H9 (cell line): ENCODE data around the gene FAM110C. TPM values are rescaled to one million over a fixed set of nuclear protein-coding genes. Genes with fewer than 3 reads are reported as not detected.

Experiments
- DNase-seq: peaks from one replicate; pipeline ENCODE4 v3.0.0-alpha.2; 2017
- H2AFZ ChIP-seq: one replicate; pipeline ENCODE4 v1.6.1; 2013; ENCODE audit warnings: mild to moderate bottlenecking, low read length, control low read depth, moderate library complexity
- H2AK5ac ChIP-seq: 2 replicates; pipeline ENCODE4 v1.6.1; 2013; ENCODE audit warnings: low read length, control low read depth, mixed read lengths; ENCODE audit not compliant: insufficient read length
- H2BK120ac ChIP-seq: one replicate; pipeline ENCODE4 v1.6.1; 2013; ENCODE audit warnings: low read depth, mild to moderate bottlenecking, low read length, control low read depth, inconsistent platforms; ENCODE audit not compliant: poor library complexity, severe bottlenecking
- H2BK12ac ChIP-seq: 2 replicates; pipeline ENCODE4 v1.6.1; 2013; ENCODE audit warnings: low read length, control low read depth, mixed read lengths, low read depth; ENCODE audit not compliant: insufficient read length
- H2BK15ac ChIP-seq: 2 replicates; pipeline ENCODE4 v1.6.1; 2013; ENCODE audit warnings: low read depth, low read length, control low read depth
- H2BK20ac ChIP-seq: one replicate; pipeline ENCODE4 v1.6.1; 2013; ENCODE audit warnings: low read depth, mild to moderate bottlenecking, low read length, control low read depth, inconsistent platforms; ENCODE audit not compliant: poor library complexity, severe bottlenecking
- H2BK5ac ChIP-seq: 2 replicates; pipeline ENCODE4 v1.6.1; 2013; ENCODE audit warnings: low read length, control low read depth, mixed read lengths; ENCODE audit not compliant: insufficient read length
- H3K14ac ChIP-seq: 2 replicates; pipeline ENCODE4 v1.6.1; 2013; ENCODE audit warnings: low read length, control low read depth; ENCODE audit not compliant: insufficient read depth
- H3K18ac ChIP-seq: 2 replicates; pipeline ENCODE4 v1.6.1; 2013; ENCODE audit warnings: low read depth, mild to moderate bottlenecking, mixed read lengths, low read length, control low read depth; ENCODE audit not compliant: insufficient read length
- H3K23ac ChIP-seq: 2 replicates; pipeline ENCODE4 v1.6.1; 2013; ENCODE audit warnings: low read length, control low read depth, mixed read lengths, low read depth; ENCODE audit not compliant: insufficient read length
- H3K23me2 ChIP-seq: 2 replicates; pipeline ENCODE4 v1.6.1; 2013; ENCODE audit warnings: low read depth, mild to moderate bottlenecking, mixed read lengths, low read length, control low read depth; ENCODE audit not compliant: insufficient read length, poor library complexity, severe bottlenecking
- H3K27ac ChIP-seq: 2 replicates; pipeline ENCODE4 v1.5.1; 2013; ENCODE audit warnings: low read length, control low read depth, mixed read lengths, low read depth; ENCODE audit not compliant: insufficient read length
- H3K27me3 ChIP-seq: 2 replicates; pipeline ENCODE4 v1.6.1; 2013; ENCODE audit warnings: low read length, control low read depth, inconsistent platforms; ENCODE audit not compliant: insufficient read depth
- H3K4ac ChIP-seq: 2 replicates; pipeline ENCODE4 v1.6.1; 2013; ENCODE audit warnings: low read depth, mild to moderate bottlenecking, control low read depth, inconsistent platforms, low read length, moderate library complexity
- H3K4me1 ChIP-seq: 2 replicates; pipeline ENCODE4 v1.6.1; 2013; ENCODE audit warnings: low read length, control low read depth, inconsistent platforms; ENCODE audit not compliant: insufficient read depth
- H3K4me2 ChIP-seq: 2 replicates; pipeline ENCODE4 v1.6.1; 2013; ENCODE audit warnings: low read length, control low read depth, mixed read lengths; ENCODE audit not compliant: insufficient read length, insufficient read depth
- H3K56ac ChIP-seq: 2 replicates; pipeline ENCODE4 v1.6.1; 2013; ENCODE audit warnings: low read depth, mild to moderate bottlenecking, mixed read lengths, low read length, control low read depth; ENCODE audit not compliant: insufficient read length
- H3K79me1 ChIP-seq: 2 replicates; pipeline ENCODE4 v1.6.1; 2013; ENCODE audit warnings: low read depth, mild to moderate bottlenecking, moderate library complexity, low read length, control low read depth, inconsistent platforms; ENCODE audit not compliant: insufficient read depth, poor library complexity, severe bottlenecking
- H3K79me2 ChIP-seq: 2 replicates; pipeline ENCODE4 v1.6.1; 2013; ENCODE audit warnings: low read length, control low read depth, inconsistent platforms; ENCODE audit not compliant: insufficient read depth
- H3K9ac ChIP-seq: 2 replicates; pipeline ENCODE4 v1.6.1; 2013; ENCODE audit warnings: low read length, control low read depth, mixed read lengths; ENCODE audit not compliant: insufficient read length; ENCODE audit errors: extremely low read depth
- H3K9me3 ChIP-seq: one replicate; pipeline ENCODE4 v1.6.1; 2013; ENCODE audit warnings: low read depth, low read length, inconsistent platforms; ENCODE audit not compliant: control insufficient read depth
- H3T11ph ChIP-seq: one replicate; pipeline ENCODE4 v1.6.1; 2013; ENCODE audit warnings: mild to moderate bottlenecking, low read length, control low read depth, inconsistent platforms
- H4K20me1 ChIP-seq: one replicate; pipeline ENCODE4 v1.6.1; 2013; ENCODE audit not compliant: control insufficient read depth, insufficient read length, insufficient read depth
- H4K5ac ChIP-seq: 2 replicates; pipeline ENCODE4 v1.6.1; 2013; ENCODE audit warnings: low read depth, mild to moderate bottlenecking, mixed read lengths, low read length, control low read depth; ENCODE audit not compliant: insufficient read length
- H4K8ac ChIP-seq: replicated peaks from 2 replicates; pipeline ENCODE4 v1.6.1; 2013; ENCODE audit warnings: low read length, control low read depth, mixed read lengths, low read depth; ENCODE audit not compliant: insufficient read length
- H4K91ac ChIP-seq: 2 replicates; pipeline ENCODE4 v1.6.1; 2013; ENCODE audit warnings: low read depth, mild to moderate bottlenecking, moderate library complexity, mixed read lengths, low read length, control low read depth; ENCODE audit not compliant: insufficient read length
- H3K27ac Mint-ChIP-seq, 3 experiments: 2 replicates in 2 of 3; 3 replicates in 1 of 3; pipeline ENCODE4 v1.8.0; 2020 to 2021; ENCODE audit warnings: mixed read lengths in 3 of 3, mild to moderate bottlenecking in 1 of 3, moderate library complexity in 1 of 3
- H3K27me3 Mint-ChIP-seq: 2 replicates; pipeline ENCODE4 v1.8.0; 2021; ENCODE audit warnings: low read depth, mild to moderate bottlenecking, moderate library complexity, mixed read lengths
- H3K36me3 Mint-ChIP-seq, 3 experiments: 2 replicates in 2 of 3; 3 replicates in 1 of 3; pipeline ENCODE4 v1.8.0; 2020 to 2021; ENCODE audit warnings: low read depth in 3 of 3, mixed read lengths in 3 of 3; ENCODE audit not compliant: insufficient read depth in 1 of 3
- H3K4me1 Mint-ChIP-seq, 2 experiments: 2 replicates each; pipeline ENCODE4 v1.8.0; 2020; ENCODE audit warnings: mixed read lengths in 2 of 2
- H3K4me3 Mint-ChIP-seq, 2 experiments: 2 replicates in 1 of 2; 3 replicates in 1 of 2; pipeline ENCODE4 v1.8.0; 2020 to 2021; ENCODE audit warnings: mild to moderate bottlenecking in 2 of 2, mixed read lengths in 2 of 2, moderate library complexity in 1 of 2
- H3K9me3 Mint-ChIP-seq, 2 experiments: 2 replicates in 1 of 2; 3 replicates in 1 of 2; pipeline ENCODE4 v1.8.0; 2020; ENCODE audit warnings: mild to moderate bottlenecking in 2 of 2, mixed read lengths in 2 of 2, moderate library complexity in 1 of 2
- WGBS: extraction: QIAGEN DNeasy Blood & Tissue Kit; methylation state at CpG from one replicate; pipeline ENCODE4 v1.1.7; 2013; ENCODE audit warnings: missing lambda C conversion rate, low lambda C conversion rate, mixed read lengths; ENCODE audit not compliant: insufficient read length; ENCODE audit errors: extremely low coverage; 5-methylcytosine and 5-hydroxymethylcytosine counted together
- total RNA-seq: library from RNA; stranded (reverse); gene quantifications from 2 replicates; pipeline ENCODE4 v1.2.1, GENCODE V29; 2021
- TF ChIP-seq, protein P1 (sequence below): fragments of 200-600 bp; sonication (generic); conservative IDR thresholded peaks from 3 replicates; pipeline ENCODE4 v1.8.0; 2021; ENCODE audit warnings: antibody characterized with exemption, mild to moderate bottlenecking

Gene FAM110C
- total RNA-seq, 1 experiment from 2014 or later: 3.4 TPM

DNA sequence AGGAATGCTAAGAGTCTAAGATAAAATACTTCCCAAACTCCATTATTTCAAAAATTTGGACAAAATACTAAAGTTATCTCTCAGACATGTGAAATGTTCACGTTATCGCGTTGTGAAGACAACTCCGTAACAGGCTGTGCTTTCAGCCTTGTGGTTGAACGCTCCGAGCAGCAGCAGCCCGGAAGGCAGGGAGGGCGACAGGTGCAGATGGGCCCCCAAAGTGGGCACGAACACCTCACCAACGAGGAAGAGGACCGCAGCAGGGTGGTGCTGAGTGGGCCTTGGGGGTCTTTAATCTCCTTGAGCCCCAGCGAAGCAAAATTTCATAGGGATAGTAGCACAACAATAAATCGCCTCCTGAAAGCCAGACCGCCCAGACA lies 1.0 kb upstream of the FAM110C start:
- Histone ChIP-seq H2BK15ac (no peak overlapping the region), H3K9me3 (no peaks in the 10 kb centered on the region), H3K18ac (peak overlapping the region; percentile 22), H3K4ac (no peak overlapping the region), H3K4me1 (peaks cover 3% of the 10 kb centered on the region; the same call in 1 of the 2 replicates), H4K20me1 (no peaks in the 10 kb centered on the region), H3K79me2 (no peaks in the 10 kb centered on the region; the same call in none of the 2 replicates), H3K27ac (no peak overlapping the region), H3T11ph (no peak overlapping the region), H3K23ac (no peak overlapping the region), H2BK5ac (no peak overlapping the region), H3K9ac (peak overlapping the region; percentile 6), H3K4me2 (peak overlapping the region; percentile 69), H3K79me1 (no peaks in the 10 kb centered on the region), H4K91ac (no peak overlapping the region), H2BK12ac (no peak overlapping the region), H3K27me3 (no peaks in the 10 kb centered on the region), H2AFZ (no peak overlapping the region), H2BK120ac (no peak overlapping the region), H2BK20ac (no peak overlapping the region), H4K5ac (no peak overlapping the region), H2AK5ac (no peak overlapping the region), H3K23me2 (peaks cover 15% of the 10 kb centered on the region), H3K56ac (no peak overlapping the region), H4K8ac (no peak overlapping the region), H3K14ac (no peak overlapping the region)
- Mint-ChIP-seq H3K27me3 (peaks cover 32% of the 10 kb centered on the region), H3K36me3 (peaks cover 1 to 2% (median 2%) of the 10 kb centered on the region in 3 experiments; a peak in 2 of 7 replicates), H3K27ac (no peak overlapping the region; a peak in 1 of 7 replicates), H3K4me1 (peaks cover 24 to 26% of the 10 kb centered on the region in 2 experiments), H3K9me3 (no peaks in the 10 kb centered on the region), H3K4me3 (peak overlapping the region; percentile 76 to 85)
- no peak for DNase-seq
- no CpG with 5 or more reads among the region's 14 CpGs for WGBS
- TF ChIP-seq, protein P1, sequence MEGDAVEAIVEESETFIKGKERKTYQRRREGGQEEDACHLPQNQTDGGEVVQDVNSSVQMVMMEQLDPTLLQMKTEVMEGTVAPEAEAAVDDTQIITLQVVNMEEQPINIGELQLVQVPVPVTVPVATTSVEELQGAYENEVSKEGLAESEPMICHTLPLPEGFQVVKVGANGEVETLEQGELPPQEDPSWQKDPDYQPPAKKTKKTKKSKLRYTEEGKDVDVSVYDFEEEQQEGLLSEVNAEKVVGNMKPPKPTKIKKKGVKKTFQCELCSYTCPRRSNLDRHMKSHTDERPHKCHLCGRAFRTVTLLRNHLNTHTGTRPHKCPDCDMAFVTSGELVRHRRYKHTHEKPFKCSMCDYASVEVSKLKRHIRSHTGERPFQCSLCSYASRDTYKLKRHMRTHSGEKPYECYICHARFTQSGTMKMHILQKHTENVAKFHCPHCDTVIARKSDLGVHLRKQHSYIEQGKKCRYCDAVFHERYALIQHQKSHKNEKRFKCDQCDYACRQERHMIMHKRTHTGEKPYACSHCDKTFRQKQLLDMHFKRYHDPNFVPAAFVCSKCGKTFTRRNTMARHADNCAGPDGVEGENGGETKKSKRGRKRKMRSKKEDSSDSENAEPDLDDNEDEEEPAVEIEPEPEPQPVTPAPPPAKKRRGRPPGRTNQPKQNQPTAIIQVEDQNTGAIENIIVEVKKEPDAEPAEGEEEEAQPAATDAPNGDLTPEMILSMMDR: no peak
